ENCODE measurements around the gene DHDDS. TPM values are rescaled to one million over a fixed set of nuclear protein-coding genes. Genes with fewer than 3 reads are reported as not detected.

The DHDDS gene
- polyA plus RNA-seq, 10 donors = 18.0 to 25.1 (median 20.2) TPM

DNA sequence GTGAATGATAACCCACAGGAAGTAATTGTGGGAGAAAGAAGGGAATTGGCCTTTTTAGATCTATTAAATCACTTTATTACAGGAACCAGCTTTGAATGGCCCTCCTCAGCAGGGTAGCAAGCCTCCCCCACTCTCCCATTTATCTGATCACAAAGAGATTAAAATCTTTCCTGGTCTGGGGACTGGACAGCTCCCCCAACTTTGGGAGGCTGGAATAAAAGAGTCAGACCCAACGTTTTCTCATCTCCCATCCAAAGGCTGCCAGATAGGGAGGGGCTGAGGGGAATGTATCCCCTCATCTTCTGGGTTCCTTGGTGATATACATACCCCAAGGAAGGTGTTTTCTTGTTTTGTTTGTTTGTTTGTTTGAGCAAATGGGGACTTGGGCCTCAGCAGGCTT is 19.1 kb upstream of the DHDDS start:
- DNase-seq = no peak

DNA sequence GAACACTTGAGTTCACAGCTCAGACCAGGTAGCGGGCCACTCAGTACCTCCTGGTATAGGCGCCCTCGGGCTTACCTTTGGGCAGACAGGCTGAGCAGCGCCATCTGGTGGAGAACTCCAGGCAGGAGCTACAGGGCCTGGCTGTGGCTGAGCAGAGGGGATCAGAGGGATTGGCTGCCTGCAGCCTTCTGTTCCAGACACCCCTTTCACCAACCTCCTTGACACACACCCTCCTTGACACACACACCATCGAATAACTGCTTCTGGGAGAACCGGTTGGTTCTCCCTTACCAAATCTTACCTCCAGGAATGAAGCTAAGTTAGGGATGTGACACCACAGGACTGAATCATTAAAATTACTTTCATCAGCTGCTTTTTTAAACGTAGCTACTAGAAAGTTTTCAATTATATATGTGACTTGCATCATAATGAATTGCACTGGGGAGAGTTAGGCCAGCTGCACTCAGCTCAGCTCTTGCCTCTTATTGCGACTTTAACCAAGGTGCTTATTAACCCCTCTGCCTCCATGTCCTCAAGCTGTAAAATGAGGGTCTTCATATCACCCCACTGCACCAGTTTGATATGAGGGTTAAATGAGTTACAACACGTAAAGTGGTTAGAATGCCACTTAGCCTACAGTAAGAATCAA is 14.9 kb upstream of the DHDDS start:
- DNase-seq = peak; percentile 28 to 54 (median 36)

GRCh38 chr1:26418865-26419349 is 13.2 kb upstream of the DHDDS start:
- no peak for DNase-seq

DNA sequence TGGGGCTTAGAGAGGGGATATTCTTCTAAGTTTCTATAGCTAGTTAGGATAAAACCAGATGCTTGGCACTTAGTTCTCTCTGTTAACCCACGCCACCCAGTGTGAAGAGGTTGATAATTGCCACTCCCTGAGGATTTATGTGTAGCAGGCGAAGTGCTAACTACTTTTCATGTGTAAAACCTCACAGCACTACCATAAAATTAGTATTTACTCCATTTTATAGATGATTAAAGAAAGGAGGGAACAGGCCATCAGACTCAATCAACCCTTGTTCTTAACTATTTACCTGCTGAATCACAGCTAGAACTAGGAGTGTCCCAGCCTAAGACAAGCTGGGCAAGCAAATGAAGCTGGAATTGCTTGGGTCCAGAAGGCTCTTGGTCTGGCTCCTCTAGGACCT is 12.6 kb upstream of the DHDDS start:
- no peak for DNase-seq

GRCh38 chr1:26429721-26430120 is 2.4 kb upstream of the DHDDS start:
- DNase-seq = no peak

DNA sequence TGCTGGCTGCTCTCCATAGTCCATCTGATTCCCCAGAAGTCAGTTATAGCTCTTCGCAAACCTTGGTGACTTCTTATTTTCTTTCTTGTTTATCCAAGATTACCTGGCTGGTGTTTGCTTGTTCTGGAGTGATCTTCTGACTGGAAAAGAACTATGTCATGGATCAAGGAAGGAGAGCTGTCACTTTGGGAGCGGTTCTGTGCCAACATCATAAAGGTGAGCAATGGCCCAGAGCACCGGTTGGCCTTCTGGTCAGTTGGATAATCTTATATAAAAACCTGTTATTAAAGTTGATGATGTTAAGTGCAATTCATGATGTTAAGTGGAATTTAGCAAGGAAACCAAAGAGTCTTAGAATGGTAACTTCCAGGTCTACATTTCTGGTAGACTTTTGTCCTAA is 672 bp downstream of the DHDDS start:
- DNase-seq = no peak

GRCh38 chr1:26434161-26434752 is 2.1 kb downstream of the DHDDS start:
- no peak for DNase-seq

DNA sequence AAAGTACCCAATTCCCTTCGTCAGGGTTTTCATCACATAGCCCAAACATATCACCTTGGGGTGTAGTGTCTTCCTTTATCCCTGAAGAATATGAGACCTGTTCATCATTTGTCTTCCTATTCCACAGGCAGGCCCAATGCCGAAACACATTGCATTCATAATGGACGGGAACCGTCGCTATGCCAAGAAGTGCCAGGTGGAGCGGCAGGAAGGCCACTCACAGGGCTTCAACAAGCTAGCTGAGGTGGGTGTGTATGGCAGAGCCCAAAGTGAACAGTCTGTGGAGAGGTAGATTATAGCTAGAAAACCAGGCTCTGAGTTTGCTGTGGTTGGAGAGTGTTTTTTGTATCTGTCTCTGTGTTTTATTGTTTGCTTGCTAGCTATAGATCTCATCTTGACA is 5.9 kb downstream of the DHDDS start:
- no peak for DNase-seq

GRCh38 chr1:26440259-26440658 is 8.1 kb downstream of the DHDDS start:
- DNase-seq = no peak

DNA sequence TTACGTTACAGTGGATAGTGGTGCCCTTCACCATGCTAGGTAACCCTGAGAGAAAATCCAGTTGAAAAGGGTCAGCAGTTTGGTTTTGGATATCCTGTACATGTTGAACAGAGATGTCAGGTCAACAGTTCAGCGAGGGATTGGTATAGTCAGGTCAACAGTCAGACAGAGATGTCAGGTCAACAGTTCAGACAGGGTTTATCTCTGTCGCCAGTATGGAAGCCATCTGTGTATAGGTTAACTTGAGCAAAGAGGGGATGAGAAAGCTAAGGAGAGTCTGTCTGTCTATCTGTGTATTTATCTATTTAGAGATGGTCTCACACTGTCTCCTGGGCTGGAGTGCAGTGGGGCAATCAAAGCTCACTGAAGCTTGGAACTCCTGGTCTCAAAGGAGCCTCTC is 17.7 kb downstream of the DHDDS start:
- no peak for DNase-seq

GRCh38 chr1:26450908-26451307 is 18.8 kb downstream of the DHDDS start:
- DNase-seq = no peak

DNA sequence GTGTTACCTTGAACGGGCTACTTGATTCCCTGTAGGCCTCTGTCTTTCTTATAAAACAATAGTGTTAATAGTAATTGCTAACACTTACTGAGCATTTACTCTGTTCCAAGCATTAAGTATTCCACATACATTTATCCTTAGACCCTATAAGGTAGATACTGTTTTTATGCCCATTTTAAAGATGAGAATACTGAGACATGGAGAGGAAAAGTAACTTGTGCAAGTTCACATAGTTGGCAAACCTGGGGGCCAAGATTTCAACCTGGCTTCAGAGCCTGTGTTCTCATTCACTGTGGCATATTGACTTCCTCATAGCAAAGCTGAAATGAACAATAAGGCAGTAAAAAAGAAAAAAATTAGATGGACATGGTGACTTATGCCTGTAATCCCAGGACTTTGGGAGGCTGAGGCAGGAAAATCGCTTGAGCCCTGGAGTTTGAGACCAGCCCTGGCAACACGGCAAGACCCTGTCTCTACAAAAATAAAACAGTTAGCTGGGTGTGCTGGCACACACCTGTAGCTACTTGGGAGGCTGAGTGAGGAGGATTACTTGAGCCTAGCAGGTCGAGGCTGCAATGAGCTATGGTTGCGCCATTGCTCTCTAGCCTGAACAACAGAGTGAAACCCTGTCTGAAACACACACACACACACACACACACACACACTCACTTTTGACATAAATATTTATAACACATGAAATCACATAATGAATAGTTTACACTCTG is 20.5 kb downstream of the DHDDS start:
- no peak for DNase-seq

DNA sequence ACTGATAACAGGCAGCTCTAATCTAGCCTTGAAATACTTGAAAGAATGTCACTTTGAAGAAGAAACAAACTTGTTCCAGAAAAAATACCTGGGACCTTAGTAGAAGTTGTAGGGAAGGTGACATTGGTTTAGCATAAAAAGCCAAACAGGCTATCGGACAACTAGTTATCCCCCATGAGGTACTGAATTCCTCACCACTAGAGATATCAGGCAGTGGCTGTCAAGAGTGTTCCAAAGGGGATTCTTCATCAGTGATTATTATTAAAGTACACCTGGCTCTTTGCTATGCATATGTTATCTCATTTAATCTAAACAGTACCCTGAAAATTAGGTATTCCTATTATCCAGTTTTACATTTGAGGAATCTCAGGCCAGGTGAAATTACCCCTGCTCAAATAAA is 27.0 kb downstream of the DHDDS start:
- DNase-seq = no peak

GRCh38 chr1:26459573-26460031 is 27.5 kb downstream of the DHDDS start:
- no peak for DNase-seq

- peak in 2 of 3 donors; percentile 36 to 54 for DNase-seq
These were observed 36.8 kb downstream of the DHDDS start for GRCh38 chr1:26468911-26469310.

DNA sequence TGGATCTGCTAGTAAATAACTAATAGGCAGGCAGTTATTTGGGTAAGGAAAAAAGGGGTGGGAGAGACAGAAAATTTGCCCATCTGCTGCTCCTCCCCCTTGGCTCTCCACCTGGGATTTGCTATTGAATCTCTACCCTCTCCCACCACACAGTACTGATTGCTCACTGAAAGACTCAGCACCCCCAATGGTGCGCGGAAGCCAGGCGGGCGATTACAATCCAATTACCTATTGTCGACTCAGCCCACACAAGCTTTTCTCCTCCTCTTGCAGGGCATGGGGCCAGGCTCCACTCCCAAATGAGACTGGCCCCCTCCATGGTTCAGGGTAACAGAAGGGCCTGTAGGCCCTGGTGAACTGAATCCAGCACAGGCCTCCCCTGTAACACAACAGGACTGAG is 37.4 kb downstream of the DHDDS start:
- no peak for DNase-seq

- DNase-seq = no peak
These were observed 38.9 kb downstream of the DHDDS start for GRCh38 chr1:26470878-26471497.

DNA sequence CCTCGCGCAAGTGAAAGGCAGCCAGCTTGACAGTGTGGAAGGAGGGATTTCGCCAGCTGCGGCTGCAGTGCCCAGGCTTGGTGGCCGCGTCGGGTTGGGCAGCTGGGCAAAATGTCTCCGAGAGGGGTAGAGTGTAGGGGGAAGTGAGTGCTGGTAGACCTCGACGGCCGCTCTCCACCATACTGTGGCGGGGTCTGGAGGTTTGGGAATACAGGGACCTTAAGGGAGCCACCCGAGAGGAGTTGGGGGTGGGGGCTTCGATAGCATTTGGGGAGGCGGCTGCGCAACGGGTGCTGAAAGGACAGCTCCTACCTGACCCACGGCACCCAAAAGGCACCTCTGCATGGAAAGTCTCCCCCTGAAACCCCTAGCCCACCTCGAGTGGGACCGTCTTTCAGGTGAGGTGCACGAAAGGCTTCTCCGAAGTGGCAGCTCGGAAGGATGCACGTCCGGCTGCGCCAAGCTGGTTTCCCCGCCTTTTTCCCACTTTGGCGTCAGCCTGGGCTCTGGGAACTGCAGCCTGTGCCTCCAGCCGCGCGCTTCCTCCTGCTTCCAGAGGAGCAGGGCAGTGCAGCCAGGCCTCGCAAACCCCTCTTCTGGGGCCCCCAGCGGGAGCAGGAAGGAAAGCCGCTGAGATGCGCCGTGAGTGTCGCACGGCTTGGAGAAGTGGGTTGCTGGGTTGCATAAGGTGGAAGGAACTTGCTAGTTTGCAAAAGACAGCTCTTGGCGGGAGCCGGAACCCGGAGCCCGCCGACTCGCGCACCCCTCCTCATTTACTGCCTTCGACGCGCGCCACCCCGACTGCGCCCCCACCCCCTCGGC is 39.6 kb downstream of the DHDDS start:
- DNase-seq = peak; percentile 63 to 93 (median 75)

- DNase-seq = peak; percentile 94 to 96 (median 95)
These were observed 40.3 kb downstream of the DHDDS start, which contains the start of gene HMGN2 for GRCh38 chr1:26472320-26472900. TSS of gene HMGN2 (plus strand) at chr1:26472440. CDS start at chr1:26472613, 173 bp downstream.

GRCh38 chr1:26472901-26473845 is 41.1 kb downstream of the DHDDS start:
- DNase-seq = peak; percentile 96 to 98 (median 96)
